HG02588 (cell line): ENCODE measurements around the gene CMIP.

Experiments
- ATAC-seq: cut with Tn5 transposase; IDR thresholded peaks from one replicate; pipeline ENCODE4 v1.9.1; 2021; ENCODE audit warnings: mild to moderate bottlenecking, moderate library complexity; ENCODE audit not compliant: unreplicated experiment

The CMIP gene

DNA sequence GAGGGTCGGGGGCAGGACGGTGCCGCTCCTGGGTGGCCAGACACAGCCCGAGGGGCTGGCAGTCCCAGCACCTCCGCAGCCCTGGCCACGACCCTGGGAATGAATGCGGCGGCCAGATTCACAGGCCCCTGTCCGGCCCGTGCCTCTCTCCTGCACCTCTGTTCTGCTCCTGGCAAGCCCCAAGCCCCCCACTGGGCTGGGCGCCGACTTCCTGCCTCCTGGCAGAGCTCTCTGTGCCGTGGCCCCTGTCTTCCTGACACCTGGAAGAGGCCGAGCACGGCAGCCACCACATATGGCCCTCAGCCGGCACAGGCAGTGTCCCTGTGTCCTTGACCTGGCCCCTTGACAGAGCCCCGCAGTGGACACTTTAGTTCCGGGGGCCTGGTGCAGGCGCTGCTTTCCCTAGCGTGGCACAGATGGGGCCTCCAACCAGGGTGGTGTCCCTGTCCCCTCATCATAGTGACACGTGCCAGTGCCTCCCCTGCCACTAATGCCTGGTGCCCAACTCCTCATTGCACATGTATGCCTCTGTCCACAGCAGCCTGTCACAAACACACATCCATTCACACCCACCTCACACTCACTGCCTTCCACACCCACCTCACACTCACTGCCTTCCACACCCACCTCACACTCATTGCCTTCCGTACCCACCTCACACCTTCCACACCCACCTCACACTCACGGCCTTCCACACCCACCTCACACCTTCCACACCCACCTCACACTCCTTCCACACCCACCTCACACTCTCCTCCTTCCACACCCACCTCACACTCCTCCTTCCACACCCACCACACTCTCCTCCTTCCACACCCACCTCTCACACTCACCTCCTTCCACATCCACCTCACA is 223.9 kb downstream of the CMIP start:
- no peak for ATAC-seq

DNA sequence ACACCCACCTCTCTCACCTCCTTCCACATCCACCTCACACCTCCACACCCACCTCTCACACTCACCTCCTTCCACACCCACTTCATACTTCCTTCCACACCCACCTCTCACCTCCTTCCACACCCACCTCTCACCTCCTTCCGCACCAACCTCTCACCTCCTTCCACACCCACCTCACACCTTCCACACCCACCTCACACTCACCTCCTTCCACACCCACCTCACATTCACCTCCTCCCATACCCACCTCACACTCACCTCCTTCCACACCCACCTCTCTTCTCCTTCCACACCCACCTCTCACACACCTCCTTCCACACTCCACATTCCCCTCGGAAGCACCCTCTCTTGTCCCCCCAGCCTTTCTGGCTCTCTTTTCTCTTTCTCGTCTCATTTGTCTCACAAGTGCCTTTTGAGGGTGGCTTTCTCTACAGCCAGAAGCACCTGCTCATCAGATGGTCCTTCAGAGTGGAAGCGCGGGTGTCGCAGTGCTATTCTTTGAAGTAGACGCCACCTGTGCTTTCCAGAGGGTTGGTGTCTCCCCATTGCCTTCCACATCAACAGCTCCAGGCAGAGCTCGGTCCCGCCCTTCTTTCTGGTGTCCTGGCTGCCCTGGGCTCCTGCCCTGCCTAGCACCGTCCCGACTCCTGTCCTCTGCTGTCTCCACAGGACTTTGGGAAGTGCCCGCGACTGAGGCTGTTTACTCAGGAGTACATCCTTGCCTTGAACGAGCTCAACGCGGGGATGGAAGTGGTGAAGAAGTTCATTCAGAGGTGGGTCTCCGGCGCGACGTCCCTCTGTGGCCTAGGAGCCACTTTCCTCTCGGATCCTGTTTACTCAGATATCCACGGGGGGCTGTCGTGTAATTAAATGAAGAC is 225.1 kb downstream of the CMIP start:
- ATAC-seq: no peak

DNA sequence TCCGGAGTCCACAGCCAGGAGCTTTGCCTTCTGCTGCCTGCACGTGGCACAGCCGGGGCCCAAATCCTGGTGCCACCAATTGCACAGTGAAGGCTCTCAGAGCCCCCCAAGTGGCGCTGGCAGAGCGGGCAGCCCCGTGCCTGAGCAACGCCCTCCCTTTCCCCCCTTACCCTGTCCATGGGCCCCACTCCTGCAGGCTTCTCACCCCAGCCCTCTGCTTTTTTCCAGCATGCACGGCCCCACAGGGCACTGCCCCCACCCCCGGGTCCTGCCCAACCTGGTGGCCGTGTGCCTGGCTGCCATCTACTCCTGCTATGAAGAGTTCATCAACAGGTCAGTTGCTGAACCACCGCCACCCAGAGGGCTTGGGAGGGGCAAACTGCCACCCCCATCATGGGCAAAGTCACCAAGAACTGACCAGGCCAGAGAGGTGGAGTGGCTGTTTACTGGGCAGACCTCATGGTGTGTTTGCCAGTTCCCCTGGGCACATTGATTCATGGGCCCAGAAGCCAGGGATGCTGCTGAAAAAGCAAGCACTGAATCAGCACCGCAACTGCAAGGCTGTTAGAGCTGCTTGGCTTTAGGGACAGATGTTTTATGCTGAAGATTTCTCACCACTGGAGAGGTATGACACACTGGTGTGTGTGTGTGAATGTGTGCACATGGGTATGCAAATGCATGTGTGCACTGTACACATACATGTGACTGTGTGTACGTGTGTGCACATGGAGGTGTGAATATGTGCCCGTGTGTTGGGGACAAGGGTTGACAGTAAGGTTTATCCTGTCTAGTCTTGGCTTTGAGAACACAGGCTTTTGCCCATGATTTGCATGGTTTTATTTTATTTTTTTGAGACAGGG is 227.4 kb downstream of the CMIP start:
- ATAC-seq: no peak

DNA sequence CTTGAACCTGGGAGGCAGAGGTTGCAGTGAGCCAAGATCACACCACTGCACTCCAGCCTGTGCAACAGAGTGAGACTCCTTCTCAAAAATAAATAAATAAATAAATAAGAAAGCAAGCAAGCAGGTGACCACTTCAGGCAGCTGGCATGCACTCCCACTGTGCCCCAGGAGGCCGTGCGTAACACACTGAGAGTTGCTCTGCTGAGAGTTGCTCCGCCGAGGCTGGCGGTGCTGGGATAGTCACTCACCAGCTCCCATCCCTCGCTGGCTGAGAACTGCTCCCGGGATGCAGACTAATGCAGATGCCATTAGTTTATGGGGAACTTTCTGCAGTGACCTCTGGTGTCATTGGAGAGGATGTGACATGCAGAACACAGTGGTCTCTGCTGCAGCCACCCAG is 228.8 kb downstream of the CMIP start:
- ATAC-seq: no peak

DNA sequence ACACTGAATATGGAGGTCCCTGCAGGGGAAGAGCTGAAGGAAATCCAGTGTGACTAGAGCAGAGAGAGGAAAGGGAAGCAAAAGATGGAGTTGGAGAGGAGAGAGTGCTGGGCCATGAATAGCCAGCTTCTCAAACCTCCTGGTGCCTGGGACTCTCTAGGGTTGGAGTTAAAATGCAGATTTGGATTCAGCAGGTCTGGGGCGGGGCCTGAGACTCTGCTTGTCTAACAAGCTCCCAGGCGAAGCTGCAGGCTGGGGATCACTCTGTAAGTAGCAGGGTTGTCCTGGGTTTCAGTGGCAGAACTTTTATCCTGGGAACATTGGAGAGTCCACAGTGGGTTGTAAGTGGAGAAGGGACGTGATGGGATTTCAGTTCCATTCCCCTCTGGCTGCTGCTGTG is 231.1 kb downstream of the CMIP start:
- no peak for ATAC-seq

DNA sequence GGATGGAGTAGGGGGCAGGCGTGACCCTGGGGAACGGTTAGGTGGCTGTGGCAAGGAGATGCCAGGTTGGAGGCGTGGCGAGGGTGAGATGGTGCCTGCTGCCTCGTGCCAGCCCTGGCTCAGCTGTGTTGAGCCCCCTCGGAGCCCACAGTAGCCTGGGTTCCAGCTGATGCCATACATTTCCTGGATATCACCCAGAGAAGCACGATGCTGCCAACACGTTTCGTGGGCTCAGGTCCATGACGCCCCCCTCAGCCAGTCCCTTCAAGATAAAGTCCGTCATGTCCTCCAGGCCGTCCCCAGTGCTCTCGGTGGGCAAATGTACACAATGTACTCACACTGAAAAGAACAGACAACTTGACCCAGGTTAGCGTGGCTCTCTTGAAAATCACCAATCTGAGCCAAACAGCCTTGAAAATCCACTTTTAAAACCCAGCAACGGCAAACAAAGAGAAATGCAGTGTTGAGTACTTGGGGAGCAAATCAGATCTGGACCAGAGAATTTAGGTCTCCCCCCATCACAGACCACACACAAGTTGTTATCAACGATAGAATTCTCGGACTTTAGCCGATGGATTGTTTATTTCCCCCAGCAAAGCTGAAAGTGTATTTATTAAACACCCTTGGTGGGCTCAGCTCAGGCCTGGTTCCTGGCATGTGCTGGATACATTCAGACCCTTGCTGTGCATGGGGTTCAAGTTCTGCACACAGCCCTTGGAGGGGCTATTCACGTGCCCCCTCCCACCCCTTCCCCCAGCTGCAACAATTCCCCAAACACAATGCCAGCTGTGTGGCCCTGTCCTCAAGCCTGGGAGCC is 231.7 kb downstream of the CMIP start:
- ATAC-seq: no peak

DNA sequence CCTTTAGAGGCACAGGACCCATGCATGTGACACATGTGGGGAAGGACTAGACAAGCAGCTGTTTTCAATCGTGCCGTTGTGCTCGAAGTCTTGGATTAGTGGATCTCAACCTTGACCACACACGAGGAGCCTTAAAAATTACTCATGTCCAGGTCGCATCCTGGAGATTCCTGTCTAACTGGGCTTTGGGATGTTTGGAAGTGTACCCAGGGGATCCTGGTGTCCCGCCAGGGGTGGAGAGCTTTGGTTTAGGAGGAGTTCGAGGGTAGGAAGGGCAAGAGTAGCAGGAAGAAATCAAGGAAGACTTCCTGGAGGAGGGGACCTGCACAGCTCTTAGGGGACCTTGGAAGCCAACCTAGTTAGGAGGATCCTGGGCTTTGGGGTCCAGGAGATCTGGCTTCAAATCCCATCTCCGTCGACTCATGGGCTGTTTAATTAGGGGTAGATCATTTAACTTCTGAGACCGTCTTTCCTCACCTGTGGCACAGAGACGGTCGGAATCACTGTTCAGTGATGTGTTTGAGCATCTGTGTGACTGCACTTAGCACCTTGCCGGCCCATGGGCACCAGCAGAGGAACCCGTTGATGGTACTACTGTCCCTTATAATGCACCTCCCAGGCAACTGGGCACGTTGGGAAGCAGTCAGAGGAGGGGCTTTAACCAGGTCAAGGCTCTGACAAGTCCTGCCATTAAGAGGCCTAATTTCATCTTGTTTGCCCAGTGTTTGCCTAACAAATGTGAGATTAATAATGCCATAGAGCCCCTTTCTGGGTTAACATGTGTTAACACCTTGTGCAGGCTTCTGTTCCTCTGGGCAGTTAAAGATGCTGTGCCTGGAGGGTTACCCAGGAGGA is 232.5 kb downstream of the CMIP start:
- ATAC-seq: no peak

DNA sequence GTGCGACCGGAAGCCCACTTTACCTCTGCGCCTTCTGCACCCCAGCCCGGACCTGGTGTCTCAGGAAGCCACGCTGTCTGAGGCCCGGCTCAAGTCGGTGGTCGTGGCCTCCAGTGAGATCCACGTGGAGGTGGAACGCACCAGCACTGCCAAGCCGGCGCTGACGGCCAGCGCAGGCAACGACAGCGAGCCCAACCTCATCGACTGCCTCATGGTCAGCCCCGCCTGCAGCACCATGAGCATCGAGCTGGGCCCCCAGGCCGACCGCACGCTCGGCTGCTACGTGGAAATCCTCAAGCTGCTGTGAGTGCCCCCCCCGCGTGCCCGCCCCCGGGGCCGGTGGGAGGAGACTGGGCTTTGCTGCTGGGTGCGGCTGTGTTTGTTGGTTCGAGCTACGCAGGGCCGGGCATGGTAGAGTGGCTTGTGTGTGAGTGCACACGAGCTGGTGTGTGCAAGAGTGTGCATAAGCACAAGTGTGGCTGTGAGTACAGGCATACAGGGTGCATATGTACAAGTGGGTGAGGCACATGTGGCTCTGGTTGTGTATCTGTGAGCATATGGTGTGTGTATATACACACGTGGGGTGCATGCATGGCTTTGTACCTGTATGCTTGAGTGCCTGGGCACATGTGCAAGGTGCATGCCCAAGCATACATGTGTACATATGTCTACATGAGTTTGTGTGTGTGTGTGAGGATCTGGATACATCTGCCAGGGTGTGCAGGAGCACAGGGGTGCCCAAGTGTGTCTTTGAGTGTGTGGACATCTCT is 233.9 kb downstream of the CMIP start:
- ATAC-seq: no peak

DNA sequence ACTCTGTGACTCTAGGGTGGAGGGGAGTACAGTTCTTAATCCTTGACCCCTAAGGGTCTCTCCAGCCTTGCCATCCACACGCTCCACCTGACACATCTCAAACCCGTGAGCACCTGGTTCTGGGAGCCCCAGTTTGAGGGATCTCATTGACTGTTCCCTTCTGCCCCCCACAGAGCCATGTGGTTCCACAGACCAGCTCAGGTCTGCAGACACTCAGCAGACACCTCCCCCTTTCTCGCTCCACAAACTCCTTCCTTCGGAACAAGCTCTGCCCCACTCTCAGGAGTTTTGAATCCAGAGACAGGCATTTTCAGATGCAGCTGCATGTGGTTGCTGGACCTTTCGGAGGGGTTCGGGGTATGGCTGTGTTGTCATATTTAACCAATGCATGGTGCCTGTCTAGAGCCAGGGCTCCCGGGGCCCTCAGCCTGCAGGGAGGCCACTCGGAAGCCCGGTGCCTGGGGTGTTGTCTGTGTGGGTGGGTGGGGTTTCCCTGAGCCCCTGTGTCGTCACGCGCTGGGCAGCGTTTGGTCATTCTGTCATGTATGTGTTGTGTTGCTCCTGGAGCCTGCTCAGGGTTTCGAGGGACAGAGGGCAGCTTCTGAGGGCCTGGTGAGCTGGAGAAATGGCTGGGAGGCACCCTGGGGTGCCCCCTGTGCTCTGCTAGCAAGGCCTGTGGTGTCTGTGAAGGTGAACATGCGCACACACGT is 235.3 kb downstream of the CMIP start:
- ATAC-seq: no peak

DNA sequence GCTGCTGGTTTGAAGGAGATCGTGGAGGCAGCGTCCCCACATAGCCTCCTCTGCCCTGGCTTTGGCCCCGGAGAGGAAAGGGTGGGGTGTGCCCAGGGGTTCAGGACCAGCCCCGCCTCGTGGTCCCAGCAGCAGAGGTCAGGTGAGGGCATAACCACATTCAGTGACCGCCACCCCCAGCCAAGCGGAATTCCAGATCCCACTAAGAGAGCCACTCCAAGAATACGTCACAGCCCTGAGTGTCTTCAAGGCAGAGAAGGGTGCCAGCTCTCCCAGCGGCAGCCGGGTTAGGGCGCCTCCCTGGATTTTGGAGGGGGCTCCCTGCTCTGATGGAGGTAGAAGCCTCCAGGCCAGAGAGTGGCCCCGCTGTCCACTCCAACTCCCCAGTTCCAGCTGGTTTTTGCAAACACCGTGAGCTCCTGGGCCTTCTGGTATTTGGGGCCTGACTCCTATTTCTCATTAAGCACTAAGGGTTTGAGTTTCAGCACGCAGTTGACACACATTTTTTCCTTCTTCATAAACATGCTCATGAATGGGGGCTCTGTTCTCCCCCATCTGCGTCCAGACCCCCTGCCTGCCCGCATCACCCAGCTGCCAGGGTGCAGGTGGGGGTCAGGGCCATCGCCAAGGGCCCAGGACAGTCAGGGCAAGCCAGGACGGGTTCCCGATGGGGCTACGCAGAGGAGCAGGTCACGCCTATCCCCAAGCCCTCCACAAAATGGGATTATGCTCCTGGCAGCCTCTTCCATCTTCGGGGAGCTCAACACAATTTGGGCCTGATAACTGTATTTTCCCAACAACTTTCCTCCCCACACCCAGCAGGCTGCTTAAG is 236.1 kb downstream of the CMIP start:
- ATAC-seq: no peak

DNA sequence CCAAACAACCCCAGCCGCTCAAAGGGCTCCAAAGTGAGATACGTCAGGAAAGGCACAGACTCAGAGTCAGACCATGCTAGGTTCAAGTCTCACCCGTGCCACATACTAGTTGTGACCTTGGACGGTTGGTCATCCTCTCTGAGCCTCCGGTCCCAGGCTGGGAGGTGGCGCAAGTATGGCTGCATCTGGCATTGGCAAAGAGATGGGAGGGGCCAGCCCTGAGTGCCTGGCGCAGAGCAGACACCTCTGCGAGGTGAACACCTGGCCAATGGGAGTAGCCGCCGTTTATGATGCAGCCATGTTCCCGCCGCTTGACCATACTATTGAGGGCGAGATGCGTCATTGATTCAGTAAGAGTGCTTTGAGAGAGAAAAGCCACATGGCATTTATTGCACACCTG is 236.7 kb downstream of the CMIP start:
- ATAC-seq: no peak

DNA sequence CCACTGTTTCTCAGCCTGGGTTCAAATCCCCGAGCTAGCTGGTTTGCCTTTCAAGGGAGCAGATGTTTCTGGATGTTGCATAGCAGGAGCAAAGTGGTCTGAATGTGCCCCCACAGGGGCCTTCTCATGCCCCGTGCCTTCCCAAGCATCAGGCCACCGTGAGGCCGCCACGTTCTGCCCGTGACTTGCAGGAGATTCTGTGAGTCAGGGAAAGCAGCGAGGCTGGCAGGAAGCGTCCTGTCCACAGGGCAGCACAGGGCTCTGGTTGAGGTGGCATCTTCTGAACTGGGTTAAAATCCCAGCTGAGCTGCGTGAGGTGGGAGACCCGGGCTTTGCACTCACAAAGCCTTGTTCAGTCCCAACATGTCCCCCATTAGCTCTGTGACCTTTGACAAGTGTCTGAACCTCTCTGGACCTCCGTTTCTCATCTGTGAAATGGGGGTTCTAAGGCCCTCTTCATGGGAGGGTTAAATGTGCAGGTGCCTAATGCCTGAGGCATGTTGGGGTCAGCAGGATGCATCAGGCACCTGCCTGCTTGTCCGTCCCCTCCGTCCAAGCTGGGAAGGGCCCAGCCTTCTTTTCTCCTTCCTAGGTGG is 239.7 kb downstream of the CMIP start:
- no peak for ATAC-seq

DNA sequence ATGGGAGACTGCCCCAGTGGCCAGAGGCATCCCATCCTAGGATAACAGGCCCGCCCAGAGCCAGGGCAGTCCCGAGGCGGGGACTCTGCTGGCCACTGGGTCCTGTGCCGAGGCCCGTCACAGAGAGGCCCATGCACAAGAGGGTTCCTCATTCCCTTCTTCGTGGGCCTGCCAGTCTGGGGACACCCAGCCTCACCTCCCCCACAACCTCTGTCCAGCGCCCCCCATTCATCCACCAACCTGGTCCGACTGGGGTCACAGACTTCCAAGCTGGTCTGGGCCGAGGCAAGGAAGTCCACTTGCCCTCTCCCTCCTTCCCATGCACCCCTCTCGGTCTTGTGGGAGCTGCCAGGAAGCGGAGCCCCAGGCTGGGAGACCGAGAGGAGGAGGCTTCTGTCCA is 240.3 kb downstream of the CMIP start:
- ATAC-seq: no peak

DNA sequence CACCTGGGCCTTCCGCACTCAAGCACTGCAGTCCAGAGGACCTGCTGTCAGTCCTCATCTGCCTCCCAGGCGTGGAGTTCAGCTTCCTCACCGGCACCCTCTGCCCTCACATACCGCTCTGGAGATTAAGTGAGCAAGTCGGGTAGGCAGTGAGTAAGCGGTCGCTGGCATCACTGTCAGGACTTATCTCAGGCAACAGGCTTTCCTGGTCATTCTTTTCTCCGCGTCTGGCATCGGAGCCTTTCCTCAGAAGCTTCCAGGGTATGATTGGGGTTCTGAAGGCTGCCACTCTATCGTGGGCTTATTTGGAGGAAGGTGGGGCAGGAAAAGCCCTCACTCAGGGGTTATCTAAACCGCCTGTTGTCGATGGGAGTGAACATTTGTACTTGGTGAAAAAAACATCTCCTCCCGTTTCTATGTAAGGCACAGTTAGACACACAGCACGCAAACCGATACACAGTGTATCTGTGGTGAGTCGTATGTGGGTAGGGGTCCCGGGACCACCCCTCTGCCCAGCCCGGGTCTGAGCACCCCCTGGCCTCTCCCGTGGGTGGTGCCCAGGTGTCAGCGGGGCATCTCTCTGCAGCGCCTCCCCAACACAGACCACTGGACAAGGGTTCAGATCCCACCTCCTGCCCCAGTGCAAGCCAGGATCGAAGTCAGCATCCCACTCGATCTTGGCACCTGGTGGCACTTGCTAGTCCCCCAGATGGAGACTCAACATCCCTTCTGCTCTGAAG is 242.0 kb downstream of the CMIP start:
- no peak for ATAC-seq

DNA sequence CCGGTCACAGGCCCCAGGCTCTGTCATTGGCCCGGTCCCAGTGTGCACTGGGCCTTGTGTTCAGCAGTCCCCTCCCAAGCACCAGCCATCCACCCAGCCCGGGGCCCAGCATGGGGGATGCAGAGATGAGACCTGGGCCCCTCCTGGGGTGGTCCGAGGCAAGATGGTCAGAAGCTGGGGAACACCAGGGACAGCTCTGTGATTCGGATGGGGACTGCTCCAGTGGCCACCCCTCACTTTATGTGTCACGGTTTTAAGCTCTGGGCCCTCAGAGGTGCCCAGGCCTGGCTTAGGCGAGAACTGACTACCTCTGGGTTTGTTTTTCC is 242.5 kb downstream of the CMIP start:
- ATAC-seq: no peak

DNA sequence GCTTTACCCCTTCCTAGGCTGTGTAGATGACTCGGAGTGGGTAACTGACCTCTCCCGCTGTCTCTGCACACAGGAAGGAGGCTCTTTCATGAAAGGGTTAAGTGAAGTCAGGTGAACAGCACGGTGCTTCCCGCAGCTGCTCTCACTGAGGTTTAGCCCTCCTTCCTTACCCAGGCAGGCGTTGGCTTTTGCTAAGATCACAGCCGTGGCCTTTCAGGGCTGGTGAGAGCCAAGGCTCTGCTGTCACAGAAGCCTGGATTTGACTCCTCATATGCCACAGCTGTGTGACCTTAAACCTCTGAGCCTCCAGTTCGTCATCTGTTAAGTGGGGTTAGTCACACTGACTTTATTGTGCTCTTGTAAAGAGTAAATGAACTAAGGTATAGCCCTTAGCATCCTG is 243.6 kb downstream of the CMIP start:
- no peak for ATAC-seq
